Upper lobe of left lung (tissue), 6 donors: ENCODE results near the gene SLC6A3. TPM values are rescaled to one million over a fixed set of nuclear protein-coding genes. Genes with fewer than 3 reads are reported as not detected.

Source experiments
- ATAC-seq, 2 donors: fragments of 200-7000 bp; cut with Tn5 transposase; one replicate each; pipeline ENCODE4 v1.9.1; 2022; ENCODE audit warnings: mild to moderate bottlenecking in 2 of 2, moderate library complexity in 2 of 2; ENCODE audit not compliant: low FRiP score in 2 of 2
- DNase-seq, 2 donors: peaks; one replicate each; pipeline ENCODE4 v3.0.0-alpha.2; 2019 to 2020
- H3K27ac ChIP-seq, 4 donors: fragments of 200-600 bp; sonication (generic); one replicate each; pipeline ENCODE4 v1.5.1; 2016 to 2019
- H3K27me3 ChIP-seq, 4 donors: fragments of 200-600 bp; sonication (generic); one replicate each; pipeline ENCODE4 v1.5.1; 2017 to 2019
- H3K36me3 ChIP-seq, 4 donors: fragments of 200-600 bp; sonication (generic); one replicate each; pipeline ENCODE4 v1.5.1; 2016 to 2019
- H3K4me1 ChIP-seq, 4 donors: fragments of 200-600 bp; sonication (generic); one replicate each; pipeline ENCODE4 v1.5.1; 2018 to 2019
- H3K4me3 ChIP-seq, 4 donors: fragments of 200-600 bp; sonication (generic); one replicate each; pipeline ENCODE4 v1.5.1; 2017 to 2019; ENCODE audit warnings: mild to moderate bottlenecking in 2 of 4, moderate library complexity in 1 of 4
- H3K9me3 ChIP-seq, 4 donors: fragments of 200-600 bp; sonication (generic); one replicate each; pipeline ENCODE4 v1.5.1; 2018 to 2019
- CTCF ChIP-seq, 6 experiments: fragments of 450-650 bp in 4 of 6; fragments of 200-600 bp in 2 of 6; sonication (generic) in 2 of 6; IDR thresholded peaks; one replicate each; pipeline ENCODE4 v1.5.1; 2016 to 2019; ENCODE audit warnings: antibody characterized with exemption in 6 of 6
- EP300 ChIP-seq, 4 donors: sonication (generic); formaldehyde crosslinking; IDR thresholded peaks; one replicate each; pipeline ENCODE4 v1.5.1; 2017; ENCODE audit warnings: antibody characterized with exemption in 4 of 4, control low read depth in 2 of 4
- POLR2A ChIP-seq, 4 donors: fragments of 450-650 bp; IDR thresholded peaks; one replicate each; pipeline ENCODE4 v1.5.1; 2016 to 2017; ENCODE audit warnings: antibody characterized with exemption in 4 of 4, mild to moderate bottlenecking in 2 of 4
- POLR2AphosphoS5 ChIP-seq, 2 donors: sonication (generic); formaldehyde crosslinking; IDR thresholded peaks; one replicate each; pipeline ENCODE4 v1.5.1; 2017; ENCODE audit warnings: antibody characterized with exemption in 2 of 2
- WGBS, 2 donors: methylation state at CpG; one replicate each; pipeline ENCODE4 v1.1.5; 2017 to 2018; 5-methylcytosine and 5-hydroxymethylcytosine counted together
- total RNA-seq, 6 donors: library from RNA; depleted of rRNA in 4 of 6; stranded (reverse); fragments of >200 nt in 4 of 6; gene quantifications; one replicate each; pipeline versions ENCODE4 v1.1.0 to v1.2.1, GENCODE V29; 2016 to 2021
- donor health status: DM: no; HTN: no; CAD: no; lungs with moderate emphysema.
- donor health status: DM: no; HTN: yes; CAD: no; lungs with severe emphysema.

Gene SLC6A3
- total RNA-seq, 6 donors from 2014 or later = 0.15 to 1.2 (median 0.36) TPM; not detected in 2

- ATAC-seq (no peak), DNase-seq (peak in 1 of 2 donors; percentile 3)
- WGBS, 2 donors = 84 to 87% methylated on average over 8 to 15 of the region's 15 CpGs
- no peak overlapping the region for H3K27ac ChIP-seq
- H3K36me3 ChIP-seq = no peaks in the 10 kb centered on the region
- H3K27me3 ChIP-seq = peaks cover 0 to 22% (median 7%) of the 10 kb centered on the region in 4 donors
- H3K9me3 ChIP-seq = no peaks in the 10 kb centered on the region
- TF ChIP-seq POLR2AphosphoS5 (IDR thresholded peaks at IDR 0.05) (no peak), POLR2A (IDR thresholded peaks at IDR 0.05) (no peak), EP300 (IDR thresholded peaks at IDR 0.05) (no peak), CTCF (IDR thresholded peaks at IDR 0.05) (no peak)
- H3K4me1 ChIP-seq = peaks cover under 1 to 4% (median 3%) of the 10 kb centered on the region in 4 donors
- H3K4me3 ChIP-seq = no peak overlapping the region
These were observed 5.7 kb downstream of the SLC6A3 start for GRCh38 chr5:1439388-1440097.

GRCh38 chr5:1438871-1439270 lies 6.4 kb downstream of the SLC6A3 start:
- no peak for TF ChIP-seq POLR2AphosphoS5 (IDR thresholded peaks at IDR 0.05)
- TF ChIP-seq EP300 (IDR thresholded peaks at IDR 0.05) = no peak
- no peak for TF ChIP-seq CTCF (IDR thresholded peaks at IDR 0.05)
- TF ChIP-seq POLR2A (IDR thresholded peaks at IDR 0.05) = no peak
- peaks cover 0 to 15% (median 3%) of the 10 kb centered on the region in 4 donors for H3K27me3 ChIP-seq
- no peak for ATAC-seq
- WGBS, 2 donors = 86 to 88% methylated on average over 16 to 21 of the region's 21 CpGs
- no peak for DNase-seq
- H3K4me1 ChIP-seq = no peaks in the 10 kb centered on the region
- no peak overlapping the region for H3K27ac ChIP-seq
- H3K36me3 ChIP-seq = no peaks in the 10 kb centered on the region
- no peak overlapping the region for H3K4me3 ChIP-seq
- H3K9me3 ChIP-seq = no peaks in the 10 kb centered on the region

GRCh38 chr5:1437876-1438559 lies 7.2 kb downstream of the SLC6A3 start:
- Histone ChIP-seq H3K27me3 (peaks cover 0 to 7% (median 2%) of the 10 kb centered on the region in 4 donors), H3K27ac (no peak overlapping the region), H3K36me3 (no peaks in the 10 kb centered on the region), H3K9me3 (no peaks in the 10 kb centered on the region), H3K4me3 (no peak overlapping the region), H3K4me1 (no peaks in the 10 kb centered on the region)
- 77 to 84% methylated on average over 18 to 25 of the region's 25 CpGs for WGBS, 2 donors
- TF ChIP-seq POLR2A (IDR thresholded peaks at IDR 0.05) = no peak
- no peak for TF ChIP-seq CTCF (IDR thresholded peaks at IDR 0.05)
- no peak for TF ChIP-seq EP300 (IDR thresholded peaks at IDR 0.05)
- TF ChIP-seq POLR2AphosphoS5 (IDR thresholded peaks at IDR 0.05) = no peak
- no peak for ATAC-seq
- no peak for DNase-seq

GRCh38 chr5:1437226-1437829 lies 7.9 kb downstream of the SLC6A3 start:
- DNase-seq = peak in 1 of 2 donors; percentile 17
- ATAC-seq = no peak
- Histone ChIP-seq H3K27ac (no peak overlapping the region), H3K9me3 (no peaks in the 10 kb centered on the region), H3K4me1 (no peaks in the 10 kb centered on the region), H3K27me3 (no peaks in the 10 kb centered on the region), H3K4me3 (no peak overlapping the region), H3K36me3 (no peaks in the 10 kb centered on the region)
- WGBS, 2 donors = 62 to 66% methylated on average over 10 of the region's 11 CpGs
- TF ChIP-seq POLR2A (IDR thresholded peaks at IDR 0.05) (no peak), CTCF (IDR thresholded peaks at IDR 0.05) (no peak), EP300 (IDR thresholded peaks at IDR 0.05) (no peak), POLR2AphosphoS5 (IDR thresholded peaks at IDR 0.05) (no peak)
